Stomach (tissue), 9 donors: ENCODE results near the gene KPNA3. TPM values are rescaled to one million over a fixed set of nuclear protein-coding genes. Genes with fewer than 3 reads are reported as not detected.

Source experiments
- DNase-seq, 2 donors: peaks; one replicate each; pipeline versions ENCODE4 v3.0.0 to v3.0.0-alpha.2; 2013 to 2019
- H3K27ac ChIP-seq, 5 donors: fragments of 200-600 bp in 4 of 5; sonication (generic) in 4 of 5; one replicate each; pipeline ENCODE4 v1.5.1; 2013 to 2019; ENCODE audit warnings: mild to moderate bottlenecking in 1 of 5, moderate library complexity in 1 of 5
- H3K27me3 ChIP-seq, 3 donors: fragments of 200-600 bp; sonication (generic); one replicate each; pipeline ENCODE4 v1.5.1; 2017 to 2019; ENCODE audit warnings: mixed run types in 1 of 3
- H3K36me3 ChIP-seq, 4 donors: fragments of 200-600 bp; sonication (generic); 1 replicate in 3 of 4; 2 replicates in 1 of 4; pipeline ENCODE4 v1.5.1; 2016 to 2019
- H3K4me1 ChIP-seq, 4 donors: fragments of 200-600 bp; sonication (generic); one replicate each; pipeline ENCODE4 v1.5.1; 2016 to 2019
- H3K4me3 ChIP-seq, 4 donors: fragments of 200-600 bp; sonication (generic) in 3 of 4; one replicate each; pipeline ENCODE4 v1.5.1; 2016 to 2019; ENCODE audit warnings: mild to moderate bottlenecking in 1 of 4
- H3K9me3 ChIP-seq, 4 donors: fragments of 200-600 bp; sonication (generic); one replicate each; pipeline ENCODE4 v1.5.1; 2016 to 2019
- EP300 ChIP-seq: sonication (generic); formaldehyde crosslinking; IDR thresholded peaks from one replicate; pipeline ENCODE4 v1.6.1; 2017; ENCODE audit warnings: antibody characterized with exemption
- POLR2A ChIP-seq, 4 donors: fragments of 450-650 bp; IDR thresholded peaks; one replicate each; pipeline ENCODE4 v1.6.1; 2016; ENCODE audit warnings: antibody characterized with exemption in 4 of 4, control low read depth in 2 of 4, mild to moderate bottlenecking in 1 of 4, moderate library complexity in 1 of 4
- POLR2AphosphoS5 ChIP-seq, 3 donors: sonication (generic); formaldehyde crosslinking; IDR thresholded peaks; one replicate each; pipeline ENCODE4 v1.6.1; 2016; ENCODE audit warnings: antibody characterized with exemption in 3 of 3
- WGBS, 5 donors: extraction: QIAGEN DNeasy Blood & Tissue Kit in 3 of 5; methylation state at CpG; one replicate each; pipeline versions ENCODE4 v1.1.5 to v1.1.7; 2013 to 2018; 5-methylcytosine and 5-hydroxymethylcytosine counted together
- intact Hi-C: fragments of 100-400 bp; cut with DNase I; formaldehyde crosslinking; loops from one replicate; pipeline ENCODE4 v1.15.1; 2023; ENCODE audit warnings: low total_unique reads
- polyA plus RNA-seq, 3 donors: library from polyadenylated mRNA; stranded (reverse); fragments of 200-250 nt; gene quantifications; one replicate each; pipeline ENCODE4 v1.2.3, GENCODE V29; 2013
- total RNA-seq, 5 donors: library from RNA; depleted of rRNA; stranded (reverse); fragments of >200 nt; gene quantifications; one replicate each; pipeline versions ENCODE4 v1.1.0 to v1.2.3, GENCODE V29; 2014 to 2016
- TF ChIP-seq, protein P1 (sequence below), 7 experiments: fragments of 450-650 bp in 4 of 7; fragments of 200-600 bp in 3 of 7; sonication (generic) in 3 of 7; IDR thresholded peaks; one replicate each; pipeline ENCODE4 v1.5.1; 2016 to 2019; ENCODE audit warnings: antibody characterized with exemption in 7 of 7, control low read depth in 2 of 7, mild to moderate bottlenecking in 1 of 7
- donor health status: healthy with polysubstance abuse.
- donor health status: Bipolar disorder and iron deficiency.
- donor health status: healthy.

The KPNA3 gene
- total and polyA plus RNA-seq, 8 donors = 4.3 to 65.9 (median 14.9) TPM

GRCh38 chr13:49760558-49760957 lies 31.9 kb downstream of the KPNA3 start:
- Histone ChIP-seq H3K4me3 (no peak overlapping the region), H3K27ac (no peak overlapping the region), H3K36me3 (peaks cover 0 to 3% (median 0%) of the 10 kb centered on the region in 4 donors), H3K27me3 (no peaks in the 10 kb centered on the region), H3K4me1 (no peaks in the 10 kb centered on the region), H3K9me3 (no peaks in the 10 kb centered on the region)
- intact Hi-C loops = no loop called here
- 91 to 94% (median 93%) methylated on average over 5 of the region's 5 CpGs for WGBS, 5 donors
- TF ChIP-seq POLR2A (IDR thresholded peaks at IDR 0.05) (no peak), EP300 (no peak), POLR2AphosphoS5 (IDR thresholded peaks at IDR 0.05) (no peak)
- TF ChIP-seq, protein P1, sequence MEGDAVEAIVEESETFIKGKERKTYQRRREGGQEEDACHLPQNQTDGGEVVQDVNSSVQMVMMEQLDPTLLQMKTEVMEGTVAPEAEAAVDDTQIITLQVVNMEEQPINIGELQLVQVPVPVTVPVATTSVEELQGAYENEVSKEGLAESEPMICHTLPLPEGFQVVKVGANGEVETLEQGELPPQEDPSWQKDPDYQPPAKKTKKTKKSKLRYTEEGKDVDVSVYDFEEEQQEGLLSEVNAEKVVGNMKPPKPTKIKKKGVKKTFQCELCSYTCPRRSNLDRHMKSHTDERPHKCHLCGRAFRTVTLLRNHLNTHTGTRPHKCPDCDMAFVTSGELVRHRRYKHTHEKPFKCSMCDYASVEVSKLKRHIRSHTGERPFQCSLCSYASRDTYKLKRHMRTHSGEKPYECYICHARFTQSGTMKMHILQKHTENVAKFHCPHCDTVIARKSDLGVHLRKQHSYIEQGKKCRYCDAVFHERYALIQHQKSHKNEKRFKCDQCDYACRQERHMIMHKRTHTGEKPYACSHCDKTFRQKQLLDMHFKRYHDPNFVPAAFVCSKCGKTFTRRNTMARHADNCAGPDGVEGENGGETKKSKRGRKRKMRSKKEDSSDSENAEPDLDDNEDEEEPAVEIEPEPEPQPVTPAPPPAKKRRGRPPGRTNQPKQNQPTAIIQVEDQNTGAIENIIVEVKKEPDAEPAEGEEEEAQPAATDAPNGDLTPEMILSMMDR (IDR thresholded peaks at IDR 0.05) = no peak
- DNase-seq = no peak

- no peak for DNase-seq
- Histone ChIP-seq H3K36me3 (peaks cover 0 to 3% (median 0%) of the 10 kb centered on the region in 4 donors), H3K4me1 (no peaks in the 10 kb centered on the region), H3K9me3 (no peaks in the 10 kb centered on the region), H3K4me3 (no peak overlapping the region), H3K27me3 (no peaks in the 10 kb centered on the region), H3K27ac (no peak overlapping the region)
- WGBS, 5 donors = 73 to 90% (median 82%) methylated on average over 3 of the region's 3 CpGs
- TF ChIP-seq EP300 = no peak
- no peak for TF ChIP-seq POLR2AphosphoS5 (IDR thresholded peaks at IDR 0.05)
- TF ChIP-seq, protein P1 (IDR thresholded peaks at IDR 0.05) = no peak
- TF ChIP-seq POLR2A (IDR thresholded peaks at IDR 0.05) = no peak
- intact Hi-C loops = no loop called here
Observed at GRCh38 chr13:49759503-49759902, 33.0 kb downstream of the KPNA3 start.

DNA sequence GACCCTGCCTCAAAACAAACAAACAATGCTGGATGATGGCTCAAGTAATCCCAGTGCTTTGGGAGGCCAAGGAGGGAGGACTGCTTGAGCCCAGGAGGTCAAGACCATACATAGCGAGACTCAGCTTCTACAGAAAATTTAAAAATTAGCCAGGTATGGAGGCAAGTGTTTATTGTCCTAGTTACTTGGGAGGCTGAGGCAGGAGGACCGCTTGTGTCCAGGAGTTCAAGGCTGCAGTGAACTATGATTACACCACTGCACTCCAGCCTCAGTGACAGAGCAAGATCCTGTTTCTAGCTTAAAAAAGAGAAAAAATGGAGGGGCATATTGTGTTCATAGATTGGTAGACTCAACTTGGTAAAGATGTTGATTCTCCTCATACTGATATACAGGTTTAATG lies 36.2 kb downstream of the KPNA3 start:
- Histone ChIP-seq H3K36me3 (peaks cover 0 to 3% (median 0%) of the 10 kb centered on the region in 4 donors), H3K27ac (no peak overlapping the region), H3K27me3 (no peaks in the 10 kb centered on the region), H3K4me1 (peaks cover 0 to 7% (median 2%) of the 10 kb centered on the region in 4 donors), H3K4me3 (no peak overlapping the region), H3K9me3 (no peaks in the 10 kb centered on the region)
- intact Hi-C loops = no loop called here
- DNase-seq = no peak
- TF ChIP-seq POLR2AphosphoS5 (IDR thresholded peaks at IDR 0.05) = no peak
- TF ChIP-seq, protein P1 (IDR thresholded peaks at IDR 0.05) = no peak
- no peak for TF ChIP-seq EP300
- no peak for TF ChIP-seq POLR2A (IDR thresholded peaks at IDR 0.05)
- WGBS, 5 donors = 71 to 98% (median 79%) methylated on average over 2 of the region's 2 CpGs

GRCh38 chr13:49754146-49754545 lies 38.3 kb downstream of the KPNA3 start:
- TF ChIP-seq, protein P1 (IDR thresholded peaks at IDR 0.05) = no peak
- TF ChIP-seq POLR2AphosphoS5 (IDR thresholded peaks at IDR 0.05) (no peak), EP300 (no peak), POLR2A (IDR thresholded peaks at IDR 0.05) (no peak)
- no peak overlapping the region for H3K4me3 ChIP-seq
- 89 to 95% (median 92%) methylated on average over 4 of the region's 4 CpGs for WGBS, 5 donors

More at GRCh38 chr13:49754146-49754545, 38.3 kb downstream of the KPNA3 start:
- no peak for DNase-seq
- H3K9me3 ChIP-seq = no peaks in the 10 kb centered on the region
- H3K27ac ChIP-seq = no peak overlapping the region
- peaks cover 0 to 7% (median 2%) of the 10 kb centered on the region in 4 donors for H3K4me1 ChIP-seq
- no peaks in the 10 kb centered on the region for H3K27me3 ChIP-seq
- intact Hi-C loops = no loop called here
- H3K36me3 ChIP-seq = no peaks in the 10 kb centered on the region
